ENCODE data around the gene DARS1. TPM values are rescaled to one million over a fixed set of nuclear protein-coding genes. Genes with fewer than 3 reads are reported as not detected.

DARS1 gene
- total RNA-seq, 1 experiment from 2014 or later = 63.0 TPM

DNA sequence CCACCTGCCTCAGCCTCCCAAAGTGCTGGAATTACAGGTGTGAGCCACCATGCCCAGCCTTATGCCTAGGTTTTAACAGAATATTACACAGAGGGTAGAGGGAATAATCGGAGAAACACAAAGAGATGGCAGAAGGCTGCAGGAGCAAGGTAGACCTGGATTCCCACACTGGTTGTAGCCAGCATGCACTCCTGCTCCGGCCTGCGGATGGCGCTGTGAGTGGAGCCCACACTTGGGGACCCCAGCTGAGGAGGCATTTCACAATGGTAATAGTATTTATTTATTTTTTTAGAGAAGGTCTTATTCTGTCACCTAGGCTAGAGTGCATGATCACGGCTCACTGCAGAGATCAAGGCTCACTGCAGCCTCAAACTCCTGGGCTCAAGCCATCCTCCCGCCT lies 38.8 kb upstream of the DARS1 start:
- H3K4me1 ChIP-seq (replicated peaks; ENCODE audit: insufficient read depth) = no peaks in the 10 kb centered on the region
- no peak overlapping the region for H3K27ac ChIP-seq
- H3F3A ChIP-seq (ENCODE audit: insufficient read depth, low read depth) = no peaks in the 10 kb centered on the region
- POLR2A ChIA-PET (ENCODE audit: unreplicated experiment) = no interaction called here
- no peak overlapping the region for H3K4me2 ChIP-seq
- no peaks in the 10 kb centered on the region for H3K36me3 ChIP-seq (ENCODE audit: low read depth)
- no peak for DNase-seq
- TF ChIP-seq, protein P1, sequence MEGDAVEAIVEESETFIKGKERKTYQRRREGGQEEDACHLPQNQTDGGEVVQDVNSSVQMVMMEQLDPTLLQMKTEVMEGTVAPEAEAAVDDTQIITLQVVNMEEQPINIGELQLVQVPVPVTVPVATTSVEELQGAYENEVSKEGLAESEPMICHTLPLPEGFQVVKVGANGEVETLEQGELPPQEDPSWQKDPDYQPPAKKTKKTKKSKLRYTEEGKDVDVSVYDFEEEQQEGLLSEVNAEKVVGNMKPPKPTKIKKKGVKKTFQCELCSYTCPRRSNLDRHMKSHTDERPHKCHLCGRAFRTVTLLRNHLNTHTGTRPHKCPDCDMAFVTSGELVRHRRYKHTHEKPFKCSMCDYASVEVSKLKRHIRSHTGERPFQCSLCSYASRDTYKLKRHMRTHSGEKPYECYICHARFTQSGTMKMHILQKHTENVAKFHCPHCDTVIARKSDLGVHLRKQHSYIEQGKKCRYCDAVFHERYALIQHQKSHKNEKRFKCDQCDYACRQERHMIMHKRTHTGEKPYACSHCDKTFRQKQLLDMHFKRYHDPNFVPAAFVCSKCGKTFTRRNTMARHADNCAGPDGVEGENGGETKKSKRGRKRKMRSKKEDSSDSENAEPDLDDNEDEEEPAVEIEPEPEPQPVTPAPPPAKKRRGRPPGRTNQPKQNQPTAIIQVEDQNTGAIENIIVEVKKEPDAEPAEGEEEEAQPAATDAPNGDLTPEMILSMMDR (conservative IDR thresholded peaks at IDR 0.05) = no peak
- no peak for TF ChIP-seq EZH2 (IDR thresholded peaks at IDR 0.05; ENCODE audit: low read depth)
- H2AFZ ChIP-seq = no peak overlapping the region
- intact Hi-C loops (cut with micrococcal nuclease; ENCODE audit: unreplicated experiment) = no loop called here
- no TSS peak for BruUV-seq (replicated peaks)
- H3K9me2 ChIP-seq (ENCODE audit: insufficient read depth) = no peaks in the 10 kb centered on the region
- no peaks in the 10 kb centered on the region for H4K20me1 ChIP-seq (ENCODE audit: insufficient read depth)
- no peak overlapping the region for H3K4me3 ChIP-seq
- CTCF ChIA-PET = no interaction called here
- H3K79me2 ChIP-seq (ENCODE audit: low read depth) = no peaks in the 10 kb centered on the region
- H3K9me3 ChIP-seq (ENCODE audit: insufficient read depth, low read depth) = no peaks in the 10 kb centered on the region
- H3K27me3 ChIP-seq (ENCODE audit: insufficient read depth, low read depth) = no peaks in the 10 kb centered on the region

DNA sequence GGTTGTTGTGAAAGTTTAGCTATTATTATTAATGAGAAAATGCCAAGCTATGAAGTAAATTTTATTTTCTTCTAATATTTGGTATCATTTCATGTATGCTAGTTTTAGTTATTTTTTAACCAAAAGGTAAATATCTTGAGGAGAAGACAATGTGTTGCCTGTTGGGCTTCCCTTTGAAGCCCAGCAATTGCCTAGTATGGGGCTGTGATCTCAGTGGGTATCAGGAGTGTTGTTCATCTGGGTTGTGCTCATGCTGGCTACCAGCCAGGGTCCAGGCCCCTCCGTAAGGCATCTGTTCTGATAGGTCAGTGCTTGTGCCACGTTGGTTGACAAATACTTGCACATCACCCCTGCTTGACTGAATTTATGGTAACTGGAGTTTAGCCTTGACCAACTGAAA lies 38.0 kb upstream of the DARS1 start:
- TF ChIP-seq, protein P1 (conservative IDR thresholded peaks at IDR 0.05) = no peak
- no peak for TF ChIP-seq EZH2 (IDR thresholded peaks at IDR 0.05; ENCODE audit: low read depth)
- Histone ChIP-seq H4K20me1 (ENCODE audit: insufficient read depth) (no peaks in the 10 kb centered on the region), H3K79me2 (ENCODE audit: low read depth) (no peaks in the 10 kb centered on the region), H3K27me3 (ENCODE audit: insufficient read depth, low read depth) (no peaks in the 10 kb centered on the region), H2AFZ (no peak overlapping the region), H3K4me2 (no peak overlapping the region), H3K36me3 (ENCODE audit: low read depth) (no peaks in the 10 kb centered on the region), H3K9me2 (ENCODE audit: insufficient read depth) (no peaks in the 10 kb centered on the region), H3K9me3 (ENCODE audit: insufficient read depth, low read depth) (no peaks in the 10 kb centered on the region), H3K4me3 (no peak overlapping the region), H3F3A (ENCODE audit: insufficient read depth, low read depth) (no peaks in the 10 kb centered on the region), H3K4me1 (replicated peaks; ENCODE audit: insufficient read depth) (no peaks in the 10 kb centered on the region), H3K27ac (no peak overlapping the region)
- ChIA-PET POLR2A (ENCODE audit: unreplicated experiment) (no interaction called here), CTCF (no interaction called here)
- no peak for DNase-seq
- intact Hi-C loops (cut with micrococcal nuclease; ENCODE audit: unreplicated experiment) = no loop called here
- BruUV-seq (replicated peaks) = no TSS peak

DNA sequence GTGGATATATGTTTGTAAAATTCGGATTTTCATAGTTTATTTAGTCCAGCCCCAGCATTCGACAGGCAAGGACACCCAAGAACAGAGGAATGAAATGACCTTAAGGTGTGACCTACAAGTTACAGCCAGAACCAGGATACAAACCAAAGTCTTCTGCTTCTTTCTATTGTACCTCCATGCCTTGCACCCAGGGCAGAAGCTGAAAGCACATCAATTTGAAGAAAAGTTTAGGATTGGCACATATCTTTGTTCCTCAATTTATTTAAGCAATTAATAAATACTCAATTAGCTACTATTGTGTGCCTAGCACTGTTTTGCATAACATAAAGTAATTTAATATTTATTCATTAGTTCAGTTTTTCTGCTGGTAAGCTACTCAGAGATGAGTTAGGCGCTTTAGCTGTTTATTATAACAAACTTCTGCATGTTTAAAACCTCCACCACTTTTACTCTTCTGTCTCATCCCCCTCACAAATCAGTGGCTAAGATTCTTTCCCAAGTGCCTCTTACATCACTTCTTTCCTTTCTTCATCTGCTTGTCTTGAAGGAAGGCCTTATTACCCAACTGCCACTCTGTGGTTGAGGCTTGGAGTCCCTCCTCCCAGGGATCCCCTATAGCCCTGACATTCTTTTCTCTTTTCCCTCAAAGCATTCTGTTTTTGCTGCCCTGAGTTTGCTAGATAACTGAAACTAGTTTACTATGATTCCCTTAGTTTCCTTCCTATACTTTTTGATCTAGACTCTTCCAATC lies 37.1 kb upstream of the DARS1 start:
- H3K9me3 ChIP-seq (ENCODE audit: insufficient read depth, low read depth) = no peaks in the 10 kb centered on the region
- no peaks in the 10 kb centered on the region for H3F3A ChIP-seq (ENCODE audit: insufficient read depth, low read depth)
- TF ChIP-seq EZH2 (IDR thresholded peaks at IDR 0.05; ENCODE audit: low read depth) = no peak
- TF ChIP-seq, protein P1 (conservative IDR thresholded peaks at IDR 0.05) = no peak
- H3K4me2 ChIP-seq = no peak overlapping the region
- intact Hi-C loops (cut with micrococcal nuclease; ENCODE audit: unreplicated experiment) = no loop called here
- ChIA-PET POLR2A (ENCODE audit: unreplicated experiment) (no interaction called here), CTCF (no interaction called here)
- no peak for DNase-seq
- H3K27ac ChIP-seq = no peak overlapping the region
- H3K36me3 ChIP-seq (ENCODE audit: low read depth) = no peaks in the 10 kb centered on the region
- H3K4me1 ChIP-seq (replicated peaks; ENCODE audit: insufficient read depth) = no peaks in the 10 kb centered on the region
- no peak overlapping the region for H3K4me3 ChIP-seq
- H3K9me2 ChIP-seq (ENCODE audit: insufficient read depth) = no peaks in the 10 kb centered on the region
- no peaks in the 10 kb centered on the region for H3K27me3 ChIP-seq (ENCODE audit: insufficient read depth, low read depth)
- no peaks in the 10 kb centered on the region for H4K20me1 ChIP-seq (ENCODE audit: insufficient read depth)
- H2AFZ ChIP-seq = no peak overlapping the region
- no peaks in the 10 kb centered on the region for H3K79me2 ChIP-seq (ENCODE audit: low read depth)
- no TSS peak for BruUV-seq (replicated peaks)

All from PC-9 (cell line).